Dedifferentiated amniotic fluid mesenchymal stem cell (primary cell): Measurements from ENCODE around the gene BBS9.

Source experiments
- DNase-seq: peaks from one replicate; pipeline ENCODE4 v3.0.0-alpha.2; 2016; ENCODE audit errors: extremely low spot score

Gene BBS9

DNA sequence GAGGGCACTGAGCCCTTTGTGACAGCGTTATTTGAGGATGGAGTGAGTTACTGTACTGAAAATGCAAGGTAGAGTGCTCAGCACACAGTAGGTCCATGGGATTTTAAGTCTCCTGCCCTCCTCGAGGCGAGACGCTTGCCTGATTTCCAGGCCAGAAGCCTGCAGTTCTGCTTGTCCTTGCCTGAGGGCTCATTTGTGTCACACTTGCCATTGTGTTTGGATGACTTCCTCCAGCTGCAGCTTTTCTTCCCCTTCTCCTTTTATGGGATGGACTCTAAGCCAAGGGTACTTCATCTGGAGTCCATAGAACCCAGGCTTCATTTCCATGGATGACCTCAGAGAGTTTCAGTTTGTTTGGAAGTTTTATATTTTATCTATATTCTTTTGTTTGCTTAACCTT, 471.7 kb downstream of the BBS9 start:
- no peak for DNase-seq

DNA sequence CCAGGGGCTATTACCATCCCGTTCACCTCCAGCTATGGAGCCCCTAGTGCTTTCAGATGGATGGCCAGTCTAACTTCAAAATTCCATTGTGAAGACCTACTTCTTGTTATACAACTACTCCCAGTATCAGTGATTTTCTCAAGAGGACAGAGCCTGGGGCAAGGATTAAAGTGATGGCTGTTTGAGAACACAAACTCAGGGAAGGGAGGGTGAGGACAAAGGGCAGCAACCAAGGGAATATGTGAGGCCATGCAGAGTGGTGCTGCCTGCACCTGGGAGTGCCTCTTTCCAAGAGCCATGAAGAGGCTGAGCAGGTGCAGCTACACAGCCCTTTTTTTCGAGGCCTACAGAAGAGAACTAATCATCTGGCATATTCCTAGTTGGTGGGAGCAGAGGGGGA, 472.5 kb downstream of the BBS9 start:
- DNase-seq, result no peak

DNA sequence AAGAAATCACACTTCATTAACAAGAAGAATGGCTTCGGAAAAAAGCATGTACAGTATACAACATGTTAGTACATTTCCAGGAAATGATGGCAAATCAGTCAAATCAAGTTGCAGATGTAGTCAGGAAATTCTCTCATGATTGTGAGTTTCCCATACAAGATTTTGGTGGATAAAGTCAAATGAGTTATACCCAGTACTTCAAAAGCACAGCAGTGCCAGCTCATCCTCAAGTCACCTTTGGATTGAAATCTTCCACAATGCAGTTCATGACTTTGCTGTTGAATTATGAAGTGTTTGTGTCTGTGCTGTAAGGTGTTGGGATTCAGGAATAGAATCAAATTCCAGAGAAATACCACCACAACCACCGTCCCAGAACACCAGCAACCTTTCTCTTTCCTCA, 474.7 kb downstream of the BBS9 start:
- no peak for DNase-seq

DNA sequence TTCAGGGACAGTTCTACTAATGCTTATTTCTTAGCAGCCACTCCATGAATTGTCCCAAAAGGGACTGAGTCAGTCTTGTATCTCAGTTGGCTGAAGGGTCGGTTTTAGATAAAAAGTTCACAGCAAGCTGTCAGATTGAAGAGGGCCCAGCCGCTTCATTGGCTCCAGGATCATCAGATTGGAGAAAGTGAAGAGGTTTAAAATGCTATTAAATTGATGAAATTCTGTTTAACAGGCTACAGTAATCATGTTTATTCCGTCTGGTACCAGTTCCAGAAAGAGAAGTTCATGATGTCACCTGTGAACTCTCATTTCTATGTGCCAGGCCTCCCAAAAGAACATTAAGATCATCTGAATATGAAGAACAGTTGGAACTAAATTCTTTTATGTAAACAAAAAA, 481.6 kb downstream of the BBS9 start:
- no peak for DNase-seq

DNA sequence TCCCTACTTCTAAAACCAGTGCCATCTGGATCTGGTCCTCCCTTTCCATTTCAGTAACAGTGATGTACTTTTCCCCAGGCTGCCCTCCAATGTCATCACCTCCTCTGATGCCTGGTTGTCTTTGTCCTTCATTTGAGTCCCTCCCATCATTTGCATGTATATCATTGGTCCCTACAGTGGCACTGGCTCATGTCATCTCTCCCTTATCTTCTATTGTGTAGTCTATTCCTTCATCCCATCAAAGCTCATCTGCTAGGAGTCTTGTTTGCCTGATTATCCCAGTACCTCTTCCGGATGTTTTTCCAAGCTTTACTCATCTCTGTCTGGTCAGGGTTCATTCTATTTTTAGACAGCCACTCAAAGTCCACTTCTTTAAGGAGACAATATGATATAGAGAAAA, 483.1 kb downstream of the BBS9 start:
- no peak for DNase-seq

DNA sequence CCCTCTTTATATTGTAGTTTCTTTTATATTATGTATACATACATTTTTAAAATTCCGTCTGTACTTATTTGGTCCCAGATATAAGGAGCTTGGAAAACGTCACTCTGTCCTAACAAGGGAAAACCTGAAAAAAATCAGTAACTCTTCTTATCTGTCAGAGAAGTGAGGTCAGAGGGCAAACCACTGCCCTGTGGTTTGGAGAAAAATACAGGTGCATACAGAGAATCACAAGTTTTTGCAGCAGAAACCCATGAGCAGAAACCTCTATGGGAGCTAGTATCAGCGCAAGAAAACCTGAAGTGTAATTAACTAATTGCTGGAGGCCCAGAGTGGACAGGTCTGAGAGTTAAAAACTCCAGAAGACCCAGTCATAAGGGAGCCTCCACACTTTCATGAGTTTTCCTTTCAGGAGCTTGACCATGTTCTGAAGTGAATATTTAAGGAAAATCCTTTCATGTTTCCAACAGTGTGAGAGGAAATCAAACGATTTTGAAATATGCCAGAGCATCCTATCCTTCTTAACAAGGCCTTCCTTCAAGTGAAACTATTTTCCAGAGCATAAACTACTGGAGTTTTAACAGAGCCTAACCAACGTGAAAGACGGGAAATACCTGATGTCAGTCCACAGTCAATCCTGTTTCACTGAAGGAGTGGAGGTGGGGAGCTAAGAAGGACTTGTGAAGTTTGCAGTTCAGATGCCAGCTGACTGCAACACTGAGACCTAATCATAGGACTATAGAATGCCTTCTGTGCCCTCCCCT, 485.2 kb downstream of the BBS9 start:
- no peak for DNase-seq

DNA sequence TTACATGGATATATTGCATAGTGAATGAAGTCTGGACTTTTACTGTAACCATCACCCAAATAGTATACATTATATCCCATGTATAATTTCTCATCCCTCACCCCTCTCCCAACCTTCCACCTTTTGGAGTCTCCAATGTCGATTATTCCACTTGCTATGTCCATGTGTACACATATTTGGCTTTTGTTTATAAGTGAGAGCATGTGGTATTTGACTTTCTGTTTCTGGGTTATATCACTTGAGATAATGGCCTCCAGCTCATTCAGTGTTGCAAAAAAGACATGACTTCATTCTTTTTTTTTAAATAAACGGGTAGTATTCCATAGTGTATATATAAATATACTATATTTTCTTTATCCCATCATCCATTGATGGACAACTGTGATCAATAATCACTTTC, 487.4 kb downstream of the BBS9 start:
- no peak for DNase-seq

DNA sequence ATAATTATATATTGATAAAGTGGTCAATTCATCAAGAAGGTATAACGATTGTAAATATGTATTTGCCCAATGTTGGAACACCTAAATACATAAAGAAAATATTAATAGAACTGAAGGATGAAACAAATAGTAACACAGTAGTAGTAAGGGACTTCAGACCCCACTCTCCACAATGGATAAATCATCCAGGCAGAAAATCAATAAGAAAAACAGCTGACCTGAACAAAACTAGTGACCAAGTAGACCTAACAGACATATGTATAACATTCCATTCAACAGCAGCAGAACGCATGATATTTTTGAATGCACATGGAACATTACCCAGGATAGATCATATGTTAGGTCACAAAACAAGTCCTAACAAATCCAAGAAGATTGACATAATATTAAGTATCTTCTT, 489.9 kb downstream of the BBS9 start:
- no peak for DNase-seq

DNA sequence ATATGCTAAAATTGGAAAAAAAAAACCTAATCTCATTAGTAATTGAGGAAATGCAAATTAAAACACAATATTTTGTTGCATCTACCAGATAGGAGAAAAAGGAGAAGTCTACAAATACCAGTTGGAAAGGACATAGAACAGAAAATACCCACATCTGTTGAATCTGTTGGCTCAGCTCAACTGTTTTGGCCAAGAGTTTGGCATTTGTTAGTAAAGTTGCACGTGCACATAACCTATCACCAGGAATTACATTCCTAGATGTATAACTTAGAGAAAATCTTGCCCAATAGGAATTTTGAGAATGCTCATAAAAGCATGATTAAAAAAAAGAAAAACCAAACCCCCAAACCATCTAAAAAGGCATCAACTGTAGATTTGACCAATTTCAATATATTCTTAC, 493.9 kb downstream of the BBS9 start:
- DNase-seq, result no peak

DNA sequence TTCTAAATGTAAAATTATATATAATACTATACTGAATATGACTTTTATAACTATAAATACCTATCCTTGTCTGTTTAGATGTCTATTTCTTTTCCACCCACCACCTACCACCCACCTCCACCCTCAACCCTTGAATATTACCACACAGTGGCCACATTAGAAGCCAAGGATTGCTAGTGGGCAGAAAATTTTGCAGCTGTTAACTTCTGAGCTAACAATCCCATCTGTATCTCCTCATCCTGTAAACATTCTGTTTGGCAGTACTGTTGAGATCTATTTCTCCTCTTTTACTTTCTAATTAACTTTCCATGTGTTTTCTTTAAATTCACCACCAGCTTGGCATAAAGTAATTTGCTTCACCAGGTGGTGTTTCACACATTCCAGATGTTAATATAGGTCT, 494.9 kb downstream of the BBS9 start:
- DNase-seq, result no peak

DNA sequence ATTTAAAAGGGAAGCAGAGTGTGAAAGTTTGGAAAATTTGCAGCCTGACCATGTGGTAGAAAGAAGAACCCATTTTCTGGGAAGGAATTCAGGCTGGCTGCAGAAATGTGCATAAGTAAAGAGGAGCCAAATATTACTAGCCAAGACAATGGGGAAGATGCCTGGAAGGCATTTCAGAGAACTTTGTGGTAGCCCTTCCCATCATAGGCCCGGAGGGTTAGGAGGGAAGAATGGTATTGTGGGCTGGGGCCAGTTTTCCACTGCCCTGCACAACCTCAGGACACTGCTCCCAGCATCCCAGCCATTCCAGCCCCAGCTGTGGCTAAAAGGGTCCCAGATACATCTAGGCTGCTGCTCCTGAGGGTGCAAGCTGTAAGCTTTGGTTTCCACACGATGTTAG, 497.5 kb downstream of the BBS9 start:
- DNase-seq, result no peak

DNA sequence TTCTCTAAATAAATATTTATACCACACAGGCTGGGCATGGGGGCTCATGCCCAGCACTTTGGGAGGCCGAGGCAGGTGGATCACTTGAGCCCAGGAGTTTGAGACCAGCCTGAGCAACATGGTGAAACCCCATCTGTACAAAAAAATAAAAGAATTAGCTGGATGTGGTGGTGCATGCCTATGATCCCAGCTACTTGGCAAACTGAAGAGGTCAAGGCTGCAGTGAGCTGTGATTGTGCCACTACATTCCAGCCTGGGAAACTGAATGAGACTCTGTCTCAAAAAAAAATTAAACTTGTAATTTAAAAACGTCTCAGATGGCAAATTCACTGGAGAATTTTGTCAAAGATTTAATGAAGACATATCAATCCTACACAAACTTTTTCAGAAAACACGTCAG, 498.4 kb downstream of the BBS9 start:
- DNase-seq, result no peak

DNA sequence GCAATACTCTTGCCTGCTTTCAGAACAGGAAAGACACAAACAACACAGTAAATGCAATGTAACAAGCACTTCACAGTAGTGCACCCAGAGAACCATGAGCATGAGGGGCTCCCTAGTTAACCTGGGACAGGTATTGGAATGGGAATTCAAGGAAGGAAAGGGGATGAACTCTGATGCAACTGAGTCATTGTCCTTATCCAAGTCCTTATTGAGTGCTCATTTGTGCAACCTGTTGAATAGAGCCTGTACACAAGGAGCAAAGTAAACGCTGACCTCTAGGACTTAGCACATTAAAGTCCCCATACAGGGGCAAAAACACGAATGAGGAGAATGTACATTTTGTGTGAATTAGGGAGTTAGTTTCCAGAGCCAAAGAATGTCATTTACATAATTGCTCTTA, 499.5 kb downstream of the BBS9 start:
- no peak for DNase-seq

DNA sequence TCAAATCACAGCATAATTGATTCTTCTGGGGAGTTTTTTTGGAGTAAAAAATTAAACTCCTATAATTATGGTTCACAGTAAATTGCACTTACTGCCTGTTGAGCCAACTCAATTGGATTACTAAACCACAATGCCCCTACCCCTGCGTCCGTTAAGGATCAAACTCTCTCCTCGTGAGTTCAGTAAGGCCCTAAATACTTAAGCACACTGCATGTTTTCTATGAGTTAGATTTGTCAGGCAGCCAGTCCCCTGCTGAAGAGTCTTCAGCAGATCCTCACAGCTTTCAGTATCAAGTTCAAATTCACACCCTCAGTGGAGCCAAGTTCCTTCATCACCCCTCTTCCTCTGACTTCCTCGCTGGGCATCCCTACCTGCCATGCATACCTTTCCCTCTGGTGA, 501.0 kb downstream of the BBS9 start:
- no peak for DNase-seq

DNA sequence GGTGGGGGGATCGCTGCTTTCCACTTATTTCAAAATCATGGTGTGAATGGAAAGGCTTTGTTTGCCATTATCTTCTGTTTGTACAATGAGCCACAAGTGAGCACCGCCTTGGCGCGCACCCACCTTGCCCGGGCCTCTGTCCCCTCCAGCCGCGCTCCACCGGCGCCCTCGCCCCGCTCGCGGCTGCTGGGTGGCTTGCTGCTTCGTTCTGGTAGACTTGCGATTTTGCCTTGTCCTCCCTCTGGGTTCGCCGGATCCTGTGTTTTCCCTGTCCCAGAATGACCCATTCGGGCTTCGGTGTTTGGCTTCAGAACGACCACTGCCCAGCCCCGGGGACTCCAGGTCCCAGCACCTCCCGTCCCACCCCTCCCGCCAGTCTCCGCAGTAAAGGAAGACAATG, 503.0 kb downstream of the BBS9 start:
- DNase-seq, result no peak

DNA sequence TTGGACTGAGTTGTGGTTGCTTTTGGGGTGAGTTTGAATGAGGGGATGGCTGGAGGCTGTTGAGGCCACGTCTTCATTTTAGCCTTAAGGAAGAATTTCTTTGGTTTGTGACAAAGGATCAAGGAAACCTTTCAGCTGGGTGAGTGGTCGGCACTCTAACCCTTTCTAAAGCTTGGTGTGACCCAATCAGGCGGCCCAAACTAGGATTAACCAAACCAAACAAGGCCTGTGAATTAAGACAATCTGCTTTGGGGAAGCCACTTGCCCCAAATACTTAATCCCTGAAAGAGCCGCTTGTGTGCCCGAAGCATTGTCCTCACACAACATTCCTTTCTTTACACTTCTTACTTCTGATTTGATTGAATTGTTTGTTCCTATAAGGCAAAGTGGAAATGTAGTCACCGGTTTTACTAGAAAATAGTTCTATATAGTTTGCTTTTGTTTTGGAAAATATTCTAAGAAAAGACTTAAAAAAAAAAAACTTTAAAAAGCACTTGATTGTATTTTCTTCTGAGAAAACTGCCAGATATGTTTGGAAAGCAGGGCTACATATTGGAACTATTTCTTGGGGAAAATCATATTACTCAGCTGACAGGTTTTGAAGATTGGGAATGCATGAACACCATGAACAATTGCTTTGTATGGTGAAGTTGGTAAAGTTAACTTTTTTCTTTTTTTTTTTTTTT, 503.6 kb downstream of the BBS9 start:
- no peak for DNase-seq

DNA sequence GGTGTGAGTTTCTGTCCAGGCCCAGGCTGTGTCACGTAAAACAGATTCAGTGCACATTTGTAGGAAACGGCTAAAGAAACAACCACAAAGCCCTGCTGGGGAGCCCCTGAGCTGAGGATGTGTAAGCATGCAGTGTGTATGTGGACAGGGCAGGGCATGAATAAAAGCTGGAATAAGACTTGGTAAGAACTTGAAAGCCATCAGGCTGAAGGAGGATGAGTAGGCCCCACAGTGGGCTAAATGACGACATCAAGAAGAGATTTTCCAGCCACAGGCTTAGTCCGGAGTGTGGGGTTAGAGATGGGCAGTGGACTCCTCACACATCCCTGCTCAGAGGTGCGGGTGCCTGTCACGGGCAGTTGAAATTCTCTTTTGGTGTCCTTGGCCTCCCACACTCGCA, 505.2 kb downstream of the BBS9 start:
- DNase-seq, result no peak

DNA sequence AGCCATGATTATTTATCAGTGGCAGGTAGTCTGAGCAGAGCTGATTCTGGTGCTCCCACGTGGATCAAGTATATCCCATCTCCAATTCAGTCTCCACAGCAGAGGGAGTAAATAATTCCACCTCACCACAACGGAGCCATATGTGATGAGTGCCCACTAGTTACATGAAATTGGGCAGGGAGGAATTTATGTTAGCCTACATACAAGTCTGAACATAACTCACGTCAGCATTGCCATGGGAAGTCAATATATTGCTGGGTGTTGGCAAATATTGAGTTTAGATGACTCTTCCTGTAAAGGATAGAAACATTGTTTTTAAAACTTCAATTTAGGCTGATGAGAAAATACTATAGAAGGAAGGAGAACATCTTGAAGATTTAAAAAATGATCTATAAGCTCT, 507.0 kb downstream of the BBS9 start:
- no peak for DNase-seq

DNA sequence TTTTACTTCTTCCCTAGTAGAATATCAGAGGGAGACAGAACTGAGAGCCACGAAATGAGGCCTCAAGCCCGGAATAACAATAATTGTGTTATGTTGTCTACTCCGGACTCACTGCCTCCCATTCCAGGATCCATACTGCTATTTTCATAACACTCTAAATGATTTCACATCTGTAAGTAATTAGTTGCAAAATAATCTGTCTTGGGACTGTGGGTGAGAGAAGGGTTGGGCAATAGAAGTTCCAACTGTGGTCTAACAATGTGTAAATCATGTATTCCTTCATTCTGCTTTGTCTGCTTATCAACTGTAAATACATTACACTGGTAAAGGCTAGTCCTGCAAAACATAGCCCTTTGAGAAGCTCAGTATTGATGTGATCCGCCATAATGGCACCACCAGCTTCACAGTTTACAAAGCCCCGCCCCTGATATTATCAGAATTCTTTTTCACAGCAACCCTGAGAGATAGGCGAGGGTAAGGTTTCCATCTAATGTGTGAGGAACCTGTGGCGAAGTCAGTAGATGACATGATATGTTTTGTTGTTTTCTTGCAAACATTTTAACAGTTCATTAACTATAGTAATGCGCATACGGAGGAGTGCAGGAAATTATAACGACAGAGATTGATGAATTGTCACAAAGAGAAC, 510.3 kb downstream of the BBS9 start:
- no peak for DNase-seq

DNA sequence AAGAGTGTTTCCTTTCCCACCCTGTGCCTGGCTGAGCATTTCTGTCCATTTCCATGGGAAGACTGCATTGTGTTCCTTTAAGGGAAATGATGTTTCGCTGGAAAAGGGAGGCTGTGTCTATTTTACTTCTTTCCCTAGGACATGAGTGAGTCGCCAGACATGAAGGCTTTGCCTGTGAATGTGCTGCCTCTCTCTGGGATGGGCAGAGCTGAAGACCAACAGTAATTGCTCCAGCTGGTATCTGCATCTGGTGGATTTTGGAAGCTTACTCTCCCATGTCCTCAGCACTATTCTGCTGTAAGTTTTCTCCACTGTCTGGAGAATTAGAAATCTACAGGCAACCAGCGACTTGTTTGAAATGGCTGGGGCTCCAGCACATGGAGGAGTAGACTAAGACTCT, 511.4 kb downstream of the BBS9 start:
- DNase-seq, result no peak

DNA sequence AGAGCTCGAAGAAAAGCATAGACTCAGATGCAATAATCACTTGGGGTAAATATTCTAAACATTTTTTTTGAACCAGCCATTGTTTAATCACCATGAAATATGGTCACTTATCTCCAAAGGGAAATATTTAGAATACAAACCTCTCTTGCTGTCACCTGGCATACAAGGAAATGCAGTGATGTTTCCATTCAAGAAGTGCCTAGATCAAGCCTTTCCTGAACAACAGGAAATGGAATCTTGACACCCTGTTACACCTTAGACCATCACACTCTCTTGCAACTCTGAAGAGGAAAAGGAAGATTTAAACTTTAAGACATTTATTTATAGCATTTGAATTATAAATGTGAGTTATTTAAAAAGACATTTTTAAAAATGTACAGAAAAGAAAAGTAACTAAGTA, 512.9 kb downstream of the BBS9 start:
- no peak for DNase-seq

DNA sequence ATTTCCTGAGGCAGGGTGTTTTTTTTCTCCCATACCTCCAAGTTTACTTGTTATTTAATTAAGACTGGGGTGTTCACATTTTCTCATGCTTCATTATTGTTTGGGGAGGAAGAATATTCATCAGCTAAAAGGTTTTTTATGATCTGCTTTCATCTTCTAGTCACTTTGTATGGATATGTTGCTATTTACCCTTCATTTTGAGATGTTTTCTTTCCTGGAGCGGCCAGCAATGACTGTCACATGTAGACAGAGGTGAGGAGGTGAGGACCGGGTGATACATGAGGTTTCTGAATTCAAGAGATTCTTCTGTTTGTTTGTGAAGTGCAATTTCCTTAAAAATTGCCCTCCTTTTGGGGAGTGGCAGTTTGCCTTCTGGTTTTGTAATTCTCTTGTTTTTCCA, 514.2 kb downstream of the BBS9 start:
- no peak for DNase-seq

DNA sequence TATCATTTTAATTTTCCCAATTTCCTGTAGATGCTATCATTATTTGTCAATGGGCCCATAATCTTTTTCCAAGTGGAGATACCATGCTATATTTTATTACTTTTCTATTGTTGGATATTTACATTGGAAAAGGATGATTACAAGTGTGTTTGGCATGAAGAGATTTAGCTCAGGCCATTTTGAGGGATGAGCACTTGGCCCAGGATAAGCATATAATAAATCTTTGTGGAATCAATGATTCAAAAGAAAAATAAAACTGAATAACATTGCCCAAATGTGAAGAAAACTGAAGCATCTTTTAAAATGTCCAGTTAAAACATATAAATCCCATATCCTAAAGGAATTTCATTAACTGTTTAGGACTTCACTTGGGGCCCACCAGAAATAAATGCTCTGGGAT, 515.1 kb downstream of the BBS9 start:
- no peak for DNase-seq
